T-cell (primary cell): ENCODE results near the gene WT1. TPM values are rescaled to one million over a fixed set of nuclear protein-coding genes. Genes with fewer than 3 reads are reported as not detected.

ENCODE experiments used
- ATAC-seq, 4 experiments: fragments of 200-7000 bp in 3 of 4; fragments of 150-1000 bp in 1 of 4; cut with Tn5 transposase; replicated peaks in 1 of 4; 1 replicate in 3 of 4; 2 replicates in 1 of 4; pipeline ENCODE4 v1.10.0; 2021; ENCODE audit warnings: moderate library complexity in 3 of 4, mild to moderate bottlenecking in 2 of 4, moderate number of reproducible peaks in 1 of 4
- CTCF ChIA-PET, 2 donors: fragments of 300-600 bp; sonication (Branson Sonifier 250); formaldehyde crosslinking; loops; one replicate each; lab custom pipeline; 2022; ENCODE audit warnings: antibody characterized with exemption in 2 of 2; lab: Charles Lee
- POLR2A ChIA-PET, 2 donors: fragments of 300-600 bp; sonication (Branson Sonifier 250); formaldehyde crosslinking; loops; one replicate each; lab custom pipeline; 2022; ENCODE audit warnings: antibody characterized with exemption in 2 of 2; lab: Charles Lee
- DNase-seq, 35 experiments: peaks; one replicate each; pipeline versions ENCODE4 v3.0.0 to v3.0.0-alpha.2; 2013 to 2023
- H3K27ac ChIP-seq: one replicate; pipeline ENCODE4 v1.5.1; 2013; ENCODE audit warnings: low read length
- H3K27me3 ChIP-seq, 2 experiments: replicated peaks in 1 of 2; 1 replicate in 1 of 2; 2 replicates in 1 of 2; pipeline versions ENCODE4 v1.6.1 to v1.7.0; 2013; ENCODE audit warnings: low read length in 1 of 2, mixed read lengths in 1 of 2; ENCODE audit not compliant: control insufficient read depth in 2 of 2, insufficient read depth in 2 of 2; ENCODE audit errors: extremely low read depth in 1 of 2
- H3K36me3 ChIP-seq, 2 donors: 1 replicate in 1 of 2; 2 replicates in 1 of 2; pipeline versions ENCODE4 v1.6.1 to v1.7.0; 2013; ENCODE audit warnings: low read length in 1 of 2; ENCODE audit not compliant: control insufficient read depth in 2 of 2, insufficient read depth in 1 of 2; ENCODE audit errors: extremely low read depth in 1 of 2
- H3K4me1 ChIP-seq, 2 experiments: 1 replicate in 1 of 2; 2 replicates in 1 of 2; pipeline versions ENCODE4 v1.6.1 to v1.7.0; 2013; ENCODE audit warnings: low read length in 2 of 2, mixed read lengths in 1 of 2; ENCODE audit not compliant: insufficient read depth in 2 of 2, control insufficient read depth in 1 of 2; ENCODE audit errors: extremely low read depth in 1 of 2
- H3K4me3 ChIP-seq, 2 donors: 1 replicate in 1 of 2; 2 replicates in 1 of 2; pipeline versions ENCODE4 v1.5.1 to v1.7.0; 2013; ENCODE audit warnings: mild to moderate bottlenecking in 2 of 2, low read length in 1 of 2, moderate library complexity in 1 of 2; ENCODE audit not compliant: control insufficient read depth in 1 of 2; ENCODE audit errors: extremely low read depth in 1 of 2
- H3K9me3 ChIP-seq: 2 replicates; pipeline ENCODE4 v1.7.0; 2013
- H3K27ac Mint-ChIP-seq, 2 donors: one replicate each; pipeline ENCODE4 v1.8.0; 2020 to 2021; ENCODE audit warnings: mild to moderate bottlenecking in 2 of 2, mixed read lengths in 2 of 2
- H3K27me3 Mint-ChIP-seq, 2 donors: one replicate each; pipeline ENCODE4 v1.8.0; 2021 to 2022; ENCODE audit warnings: mixed read lengths in 2 of 2
- H3K36me3 Mint-ChIP-seq: one replicate; pipeline ENCODE4 v1.8.0; 2021; ENCODE audit warnings: mixed read lengths
- H3K4me1 Mint-ChIP-seq, 3 donors: one replicate each; pipeline ENCODE4 v1.8.0; 2020 to 2022; ENCODE audit warnings: mixed read lengths in 3 of 3, mild to moderate bottlenecking in 1 of 3
- H3K4me3 Mint-ChIP-seq, 3 donors: one replicate each; pipeline ENCODE4 v1.8.0; 2020 to 2022; ENCODE audit warnings: mild to moderate bottlenecking in 3 of 3, mixed read lengths in 3 of 3, moderate library complexity in 3 of 3
- H3K9me3 Mint-ChIP-seq, 3 donors: one replicate each; pipeline ENCODE4 v1.8.0; 2020 to 2022; ENCODE audit warnings: mixed read lengths in 3 of 3
- WGBS: methylation state at CpG from one replicate; pipeline ENCODE4 v1.1.5; 2013; ENCODE audit warnings: missing lambda C conversion rate; ENCODE audit not compliant: insufficient coverage; 5-methylcytosine and 5-hydroxymethylcytosine counted together
- total RNA-seq, 35 experiments: library from RNA in 6 of 35; stranded (reverse) in 6 of 35; fragments of 120-200 nt in 1 of 35; gene quantifications; one replicate each; pipeline versions ENCODE4 v1.2.1 to v1.2.4 and lab custom pipeline; 2013 to 2026

The WT1 gene
- total RNA-seq, 5 donors from 2014 or later (not counting 1 experiment from before 2014, with no cell fraction given) = not detected

GRCh38 chr11:32396991-32397390, 38.3 kb downstream of the WT1 start:
- Histone ChIP-seq H3K4me3 (no peak overlapping the region), H3K4me1 (no peaks in the 10 kb centered on the region), H3K9me3 (no peaks in the 10 kb centered on the region), H3K27me3 (no peaks in the 10 kb centered on the region), H3K27ac (no peak overlapping the region), H3K36me3 (no peaks in the 10 kb centered on the region)
- ATAC-seq (no peak), DNase-seq (no peak)
- Mint-ChIP-seq H3K27me3 (peaks cover 8 to 20% of the 10 kb centered on the region in 2 donors), H3K36me3 (no peaks in the 10 kb centered on the region), H3K4me1 (no peaks in the 10 kb centered on the region), H3K4me3 (no peak overlapping the region), H3K9me3 (peaks cover 3 to 6% (median 4%) of the 10 kb centered on the region in 3 donors), H3K27ac (no peak overlapping the region)
- CTCF ChIA-PET = no interaction called here
- POLR2A ChIA-PET = no interaction called here
- 57% methylated on average over 1 of the region's 4 CpGs for WGBS

DNA sequence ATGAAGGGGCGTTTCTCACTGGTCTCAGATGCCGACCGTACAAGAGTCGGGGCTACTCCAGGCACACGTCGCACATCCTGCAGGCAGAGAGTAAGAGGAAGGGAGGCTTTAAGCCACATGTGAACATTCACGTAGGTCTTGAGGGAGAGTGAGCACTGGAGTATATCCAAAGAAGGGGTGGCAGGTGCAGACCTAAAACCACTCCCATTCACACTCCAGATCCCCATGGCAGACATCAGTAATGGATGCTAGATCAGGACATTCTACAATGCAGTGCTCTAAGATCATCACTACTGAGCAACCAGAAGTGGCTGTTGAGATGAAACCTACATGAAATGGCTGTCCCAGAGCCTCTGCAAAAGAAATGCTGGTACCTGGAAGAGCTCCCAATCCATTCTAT, 39.0 kb downstream of the WT1 start:
- ChIA-PET POLR2A (no interaction called here), CTCF (interaction anchor here in 1 of 2 donors (0.6 kb wide), 1 partner anchor 1013 kb away, joined by 4 read pairs; no protein-coding TSS in a partner anchor)
- Histone ChIP-seq H3K36me3 (no peaks in the 10 kb centered on the region), H3K27me3 (no peaks in the 10 kb centered on the region), H3K27ac (no peak overlapping the region), H3K4me1 (no peaks in the 10 kb centered on the region), H3K9me3 (no peaks in the 10 kb centered on the region), H3K4me3 (no peak overlapping the region)
- DNase-seq (no peak), ATAC-seq (no peak)
- peaks cover 3 to 6% (median 4%) of the 10 kb centered on the region in 3 donors for H3K9me3 Mint-ChIP-seq
- no peaks in the 10 kb centered on the region for H3K36me3 Mint-ChIP-seq
- no peaks in the 10 kb centered on the region for H3K4me1 Mint-ChIP-seq
- no peak overlapping the region for H3K4me3 Mint-ChIP-seq
- 59% methylated on average over 4 of the region's 7 CpGs for whole genome bisulfite sequencing
- peaks cover 8 to 20% of the 10 kb centered on the region in 2 donors for H3K27me3 Mint-ChIP-seq
- H3K27ac Mint-ChIP-seq = no peak overlapping the region

DNA sequence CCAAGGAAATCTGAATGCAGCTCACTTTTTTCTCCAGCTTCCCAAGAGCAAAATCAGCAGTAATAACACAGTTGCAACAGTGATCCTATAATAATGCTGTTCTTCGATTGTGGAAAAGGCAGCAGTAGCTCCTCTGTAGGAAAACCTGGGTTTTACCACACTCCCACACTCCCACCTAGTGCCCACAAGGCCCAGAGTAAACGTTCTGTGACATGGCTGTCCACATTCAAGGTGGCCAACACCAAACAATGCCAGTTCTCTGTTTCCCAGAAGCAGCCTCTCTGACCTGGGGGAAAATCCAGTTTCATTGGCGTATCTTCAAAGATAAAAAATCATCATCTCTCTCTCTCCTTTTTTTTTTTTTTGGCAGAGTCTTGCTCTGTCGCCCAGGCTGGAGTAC, 40.2 kb downstream of the WT1 start:
- no peak overlapping the region for H3K4me3 Mint-ChIP-seq
- WGBS = 49% methylated on average over 2 of the region's 4 CpGs
- no peaks in the 10 kb centered on the region for H3K36me3 ChIP-seq
- H3K27ac ChIP-seq = no peak overlapping the region
- no peaks in the 10 kb centered on the region for H3K9me3 Mint-ChIP-seq
- ATAC-seq = no peak
- DNase-seq = no peak
- ChIA-PET POLR2A (no interaction called here), CTCF (no interaction called here)
- no peak overlapping the region for H3K27ac Mint-ChIP-seq
- peaks cover 4 to 20% of the 10 kb centered on the region in 2 donors for H3K27me3 Mint-ChIP-seq
- no peaks in the 10 kb centered on the region for H3K4me1 ChIP-seq
- H3K4me1 Mint-ChIP-seq = no peaks in the 10 kb centered on the region
- H3K27me3 ChIP-seq = no peaks in the 10 kb centered on the region
- no peaks in the 10 kb centered on the region for H3K36me3 Mint-ChIP-seq
- no peak overlapping the region for H3K4me3 ChIP-seq
- no peaks in the 10 kb centered on the region for H3K9me3 ChIP-seq

- H3K9me3 Mint-ChIP-seq = no peaks in the 10 kb centered on the region
- CTCF ChIA-PET = interaction anchor here in 1 of 2 donors (0.7 kb wide), 1 partner anchor 37 kb away, joined by 5 read pairs; no protein-coding TSS in a partner anchor
- peaks cover 0 to 16% of the 10 kb centered on the region in 2 donors for H3K27me3 Mint-ChIP-seq
- POLR2A ChIA-PET = no interaction called here
- H3K27ac Mint-ChIP-seq = no peak overlapping the region
- DNase-seq (no peak), ATAC-seq (no peak)
- Histone ChIP-seq H3K9me3 (no peaks in the 10 kb centered on the region), H3K27me3 (no peaks in the 10 kb centered on the region), H3K4me1 (no peaks in the 10 kb centered on the region), H3K27ac (no peak overlapping the region), H3K4me3 (no peak overlapping the region), H3K36me3 (no peaks in the 10 kb centered on the region)
- no peak overlapping the region for H3K4me3 Mint-ChIP-seq
- H3K4me1 Mint-ChIP-seq = no peaks in the 10 kb centered on the region
- H3K36me3 Mint-ChIP-seq = no peaks in the 10 kb centered on the region
- 60% methylated on average over 1 of the region's 2 CpGs for WGBS
Observed at GRCh38 chr11:32392840-32393239, 42.5 kb downstream of the WT1 start.

DNA sequence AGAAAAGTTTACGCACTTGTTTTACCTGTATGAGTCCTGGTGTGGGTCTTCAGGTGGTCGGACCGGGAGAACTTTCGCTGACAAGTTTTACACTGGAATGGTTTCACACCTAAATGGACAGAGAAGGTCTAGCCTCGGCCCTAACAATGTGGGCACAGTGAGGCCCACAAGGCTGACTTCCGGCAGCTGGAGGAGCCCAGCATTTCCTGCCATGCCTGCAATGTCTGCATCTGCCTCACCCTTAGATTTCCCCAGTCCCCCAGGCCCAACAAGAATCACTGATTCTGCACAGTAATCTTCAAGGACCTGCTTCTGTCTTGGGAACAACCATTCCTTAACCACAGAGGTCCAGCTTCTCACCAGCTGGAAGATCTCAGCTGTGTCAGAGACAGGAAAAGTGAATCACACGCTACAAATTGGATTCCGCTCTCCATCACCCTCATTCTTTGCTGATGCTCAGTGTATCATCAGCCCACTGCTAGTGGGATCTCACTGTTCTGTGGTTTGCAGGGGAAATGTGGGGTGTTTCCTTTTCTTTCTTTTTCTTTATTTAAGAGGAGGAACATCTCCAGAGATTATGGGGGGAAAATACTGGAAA, 43.3 kb downstream of the WT1 start:
- Mint-ChIP-seq H3K27me3 (peaks cover 0 to 16% of the 10 kb centered on the region in 2 donors), H3K9me3 (no peaks in the 10 kb centered on the region), H3K4me1 (no peaks in the 10 kb centered on the region), H3K36me3 (no peaks in the 10 kb centered on the region), H3K27ac (no peak overlapping the region), H3K4me3 (no peak overlapping the region)
- no peak overlapping the region for H3K27ac ChIP-seq
- CTCF ChIA-PET = interaction anchor here in 1 of 2 donors (0.7 kb wide), 1 partner anchor 38 kb away, joined by 5 read pairs; no protein-coding TSS in a partner anchor
- no peak overlapping the region for H3K4me3 ChIP-seq
- H3K4me1 ChIP-seq = no peaks in the 10 kb centered on the region
- no peak for ATAC-seq
- H3K36me3 ChIP-seq = no peaks in the 10 kb centered on the region
- WGBS = 76% methylated on average over 5 of the region's 8 CpGs
- no peaks in the 10 kb centered on the region for H3K9me3 ChIP-seq
- DNase-seq = no peak
- no peaks in the 10 kb centered on the region for H3K27me3 ChIP-seq
- POLR2A ChIA-PET = no interaction called here

DNA sequence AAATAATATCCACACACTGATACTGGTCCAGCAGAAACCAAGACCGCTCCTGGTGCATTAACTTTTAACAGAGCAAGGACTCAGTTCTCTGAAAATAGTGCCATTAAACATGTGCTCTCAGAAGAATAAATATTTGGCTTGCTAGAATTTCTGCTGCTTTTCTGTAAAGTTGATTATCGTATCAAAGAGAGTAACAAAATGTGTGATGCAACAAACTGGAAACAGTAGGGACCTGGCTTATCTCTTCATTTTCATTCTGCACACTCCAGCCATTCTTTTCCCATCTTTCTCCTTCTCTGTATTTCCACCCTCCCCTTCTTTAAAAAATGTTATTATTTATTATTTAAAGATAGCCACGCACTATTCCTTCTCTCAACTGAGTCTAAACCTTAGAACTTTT, 43.9 kb downstream of the WT1 start:
- H3K27ac ChIP-seq = no peak overlapping the region
- no peaks in the 10 kb centered on the region for H3K4me1 ChIP-seq
- Mint-ChIP-seq H3K4me3 (no peak overlapping the region), H3K27me3 (peaks cover 0 to 11% of the 10 kb centered on the region in 2 donors), H3K4me1 (no peaks in the 10 kb centered on the region), H3K9me3 (no peaks in the 10 kb centered on the region), H3K36me3 (no peaks in the 10 kb centered on the region), H3K27ac (no peak overlapping the region)
- H3K27me3 ChIP-seq = no peaks in the 10 kb centered on the region
- no peaks in the 10 kb centered on the region for H3K36me3 ChIP-seq
- H3K4me3 ChIP-seq = no peak overlapping the region
- H3K9me3 ChIP-seq = no peaks in the 10 kb centered on the region
- POLR2A ChIA-PET = no interaction called here
- no CpG with 5 or more reads among the region's 3 CpGs for WGBS
- CTCF ChIA-PET = no interaction called here
- no peak for ATAC-seq
- no peak for DNase-seq
